ENCODE results near the gene AUNIP.
A peak's percentile ranks its signal among the peaks of the same experiment; 100 is the strongest.
"Not testable (repeated sequence)": the region's sequence is repeated elsewhere in the genome, so short reads cannot be mapped to it uniquely, and the experiment has no call there.

The AUNIP gene

DNA sequence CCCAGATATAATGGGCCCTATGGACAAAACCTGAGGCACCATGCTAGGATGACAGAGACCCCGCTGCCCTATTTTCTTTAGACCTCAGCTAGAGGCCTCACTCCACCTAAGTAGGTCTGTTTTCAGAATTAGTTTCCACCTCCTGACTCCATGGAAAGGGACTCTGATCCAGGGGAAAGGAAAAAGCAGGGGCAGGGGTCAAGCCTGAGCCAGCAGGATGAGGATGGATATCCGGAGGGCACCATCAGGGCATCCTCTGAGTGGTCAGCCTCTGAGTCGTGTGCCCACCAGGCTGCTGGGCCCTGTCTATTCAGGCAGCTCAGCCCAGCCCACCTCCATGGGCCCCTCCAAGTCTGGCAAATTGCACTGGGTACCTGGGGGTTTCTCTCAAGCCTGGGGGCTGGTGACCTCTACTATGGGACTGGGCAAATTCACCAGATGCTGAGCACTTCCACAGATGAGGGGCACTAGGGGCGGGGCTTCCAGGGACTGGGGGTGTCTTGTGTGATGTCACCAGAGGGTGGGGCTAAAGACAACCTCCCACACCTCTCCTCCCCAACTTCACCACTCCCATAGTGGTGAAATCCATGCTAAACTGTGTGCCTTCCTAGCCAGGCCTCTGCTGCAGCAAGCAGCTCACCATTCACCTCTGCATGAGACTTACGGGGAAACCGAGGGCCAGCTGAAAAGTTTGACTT lies 10.8 kb upstream of the AUNIP start:
- no peak for DNase-seq

GRCh38 chr1:25867210-25867991 lies 8.1 kb upstream of the AUNIP start:
- DNase-seq = no peak

- no peak for DNase-seq
Measured at GRCh38 chr1:25866288-25866687, 7.0 kb upstream of the AUNIP start.

- DNase-seq = no peak
Measured at GRCh38 chr1:25864434-25864833, 5.2 kb upstream of the AUNIP start.

DNA sequence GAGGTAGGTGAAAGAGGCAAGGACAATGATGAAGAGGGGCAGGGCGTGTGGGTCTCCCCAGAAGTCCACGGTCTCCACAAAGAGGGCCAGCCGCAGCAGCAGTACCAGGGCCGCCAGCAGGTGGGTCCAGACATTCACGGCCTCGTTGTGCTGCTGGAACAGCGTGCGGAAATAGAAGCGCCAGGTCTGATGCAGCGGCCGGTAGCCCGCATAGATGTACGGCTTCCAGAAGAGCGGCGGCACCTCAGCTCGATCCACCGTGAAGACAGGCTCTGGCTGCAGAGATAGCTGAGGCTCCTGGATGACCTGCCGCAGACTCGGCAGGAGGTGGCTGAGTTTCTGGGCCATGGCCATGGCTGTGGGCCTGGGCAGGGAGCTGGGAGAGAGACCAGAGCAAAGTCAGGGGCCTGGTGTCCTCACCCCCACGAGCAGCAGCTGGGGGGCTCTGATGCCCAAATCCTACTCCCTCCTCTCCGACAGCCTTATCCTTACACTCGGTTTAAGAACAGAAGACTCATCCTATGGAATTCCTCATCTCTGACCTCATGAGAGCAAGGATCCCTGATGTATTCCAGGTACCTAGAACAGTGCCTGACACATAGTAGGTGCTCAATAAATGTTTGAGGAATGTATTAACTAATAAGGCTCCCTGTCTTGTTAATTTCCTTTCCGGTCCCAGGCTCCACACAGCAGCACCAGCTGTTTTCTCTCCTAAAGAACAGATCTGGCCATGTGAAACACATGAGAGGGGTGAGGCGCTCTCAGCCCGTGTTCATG lies 4.4 kb upstream of the AUNIP start:
- DNase-seq = no peak

GRCh38 chr1:25862785-25863485 lies 3.7 kb upstream of the AUNIP start:
- DNase-seq = no peak

DNA sequence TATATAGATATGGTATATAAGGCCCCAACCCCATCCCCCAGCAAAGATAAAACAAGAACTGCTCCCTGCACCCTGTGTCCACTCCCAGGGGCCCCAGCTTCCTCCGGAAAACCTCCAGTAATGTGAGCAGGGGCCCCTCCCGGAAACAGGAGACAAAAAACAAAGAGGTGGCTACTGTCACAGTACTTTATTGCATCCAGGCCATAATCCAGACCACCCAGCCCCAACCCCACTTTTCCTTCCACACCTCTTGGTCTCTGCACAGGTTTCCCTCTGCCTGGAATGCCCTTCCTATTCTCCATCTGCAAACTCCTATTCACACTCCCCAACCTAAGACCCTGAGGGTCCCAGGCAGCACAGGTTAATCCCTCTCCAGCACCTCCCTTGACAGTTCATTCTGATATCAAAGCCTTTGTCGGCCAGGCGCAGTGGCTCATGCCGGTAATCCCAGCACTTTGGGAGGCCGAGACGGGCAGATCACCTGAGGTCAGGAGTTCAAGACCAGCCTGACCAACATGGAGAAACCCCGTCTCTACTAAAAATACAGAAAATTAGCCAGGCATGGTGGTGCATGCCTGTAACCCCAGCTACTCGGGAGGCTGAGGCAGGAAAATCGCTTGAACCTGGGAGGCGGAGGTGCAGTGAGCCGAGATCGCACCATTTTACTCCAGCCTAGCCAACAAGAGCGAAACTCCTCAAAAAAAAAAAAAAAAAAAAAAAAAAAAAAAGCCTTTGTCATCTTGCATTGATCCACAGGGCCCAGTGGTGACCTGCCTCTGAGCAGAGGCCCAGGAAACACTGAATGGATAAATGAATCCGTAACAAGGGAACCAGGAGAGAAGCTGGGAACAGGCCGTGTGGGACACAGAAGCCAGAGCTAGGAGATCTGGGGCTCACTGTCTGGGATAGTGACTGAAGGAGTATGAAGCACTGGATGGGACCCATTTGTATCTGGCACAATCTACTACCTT lies 2.3 kb upstream of the AUNIP start:
- peak in 1 of 51 donors; percentile 14 for DNase-seq

DNA sequence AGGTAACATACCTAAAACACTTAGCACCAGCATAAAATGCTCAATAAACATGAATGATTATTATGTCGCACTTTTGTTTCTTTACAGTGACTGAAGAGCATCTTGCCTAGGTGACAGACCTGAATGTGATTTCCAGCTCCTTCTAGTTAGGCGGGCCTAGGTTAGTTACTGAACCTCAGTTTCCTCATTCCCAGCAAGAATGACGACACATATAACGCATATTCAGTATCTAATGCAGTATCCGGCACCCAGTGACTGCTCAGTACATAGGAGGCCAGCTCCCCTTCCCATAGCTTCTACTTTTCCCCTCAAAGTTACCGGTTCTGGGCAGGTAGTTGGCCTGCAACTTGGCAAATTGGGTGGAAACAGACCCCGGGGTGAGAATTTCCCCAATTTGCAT lies 763 bp downstream of the AUNIP start:
- DNase-seq = no peak

GRCh38 chr1:25856856-25857255 lies 2.4 kb downstream of the AUNIP start:
- DNase-seq = no peak

DNA sequence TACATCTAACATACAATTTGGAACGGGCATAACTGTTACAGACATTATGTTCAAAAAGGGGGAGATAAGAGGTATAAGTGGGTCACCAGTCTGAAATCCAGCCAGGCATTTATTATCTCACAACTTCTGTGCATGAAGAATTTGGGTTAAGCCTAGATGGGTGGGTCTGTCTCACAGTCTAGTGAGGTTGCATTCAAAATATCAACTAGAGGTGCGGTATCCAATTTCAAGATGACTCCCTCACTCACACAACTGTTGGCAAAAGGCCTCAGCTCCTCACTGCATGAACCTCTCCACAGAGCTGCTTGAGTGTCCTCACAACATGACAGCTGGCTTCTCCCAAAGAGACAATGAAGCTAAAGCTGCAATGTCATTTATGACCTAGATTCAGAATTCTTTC lies 4.7 kb downstream of the AUNIP start:
- no peak for DNase-seq

GRCh38 chr1:25848531-25848930 lies 10.7 kb downstream of the AUNIP start:
- no peak for DNase-seq

DNA sequence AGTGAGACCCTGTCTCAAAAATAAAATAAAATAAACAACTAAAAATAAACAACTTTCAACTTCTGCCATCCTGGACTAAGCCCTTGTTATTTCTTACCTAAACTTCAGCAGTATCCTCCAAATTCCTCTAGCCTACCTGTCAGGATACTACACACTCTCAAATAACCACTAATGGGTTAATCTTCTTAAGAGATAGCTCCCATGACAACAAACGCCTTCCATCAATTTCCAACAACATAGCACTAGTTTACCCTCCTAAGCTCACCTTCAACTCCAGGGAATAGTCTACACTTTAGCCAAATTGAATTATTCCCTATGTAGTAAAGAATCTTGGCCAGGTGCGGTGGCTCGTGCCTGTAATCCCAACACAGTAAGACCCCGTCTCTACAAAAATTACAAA lies 11.3 kb downstream of the AUNIP start:
- no peak for DNase-seq

GRCh38 chr1:25845664-25846063 lies 13.6 kb downstream of the AUNIP start:
- no peak for DNase-seq

- no peak for DNase-seq
Measured at GRCh38 chr1:25844536-25845337, 14.5 kb downstream of the AUNIP start.

DNA sequence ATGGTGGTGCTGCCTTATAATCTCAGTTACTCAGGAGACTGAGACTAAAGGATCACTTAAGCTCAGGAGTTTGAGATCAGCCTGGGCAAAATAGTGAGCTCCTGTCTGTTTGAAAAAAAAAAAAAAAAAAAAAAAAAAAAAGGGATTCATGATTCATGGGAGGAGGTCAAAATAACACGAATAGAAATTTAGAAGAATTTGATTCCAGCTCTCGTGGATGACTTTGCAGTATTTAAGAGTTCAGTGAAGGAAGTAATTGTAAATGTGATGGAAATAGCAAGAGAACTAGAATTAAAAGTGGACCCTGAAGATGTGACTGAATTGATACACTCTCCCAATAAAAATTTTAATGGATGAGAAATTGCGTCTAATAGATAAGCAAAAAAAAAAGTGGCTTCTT lies 15.8 kb downstream of the AUNIP start:
- DNase-seq = no peak

DNA sequence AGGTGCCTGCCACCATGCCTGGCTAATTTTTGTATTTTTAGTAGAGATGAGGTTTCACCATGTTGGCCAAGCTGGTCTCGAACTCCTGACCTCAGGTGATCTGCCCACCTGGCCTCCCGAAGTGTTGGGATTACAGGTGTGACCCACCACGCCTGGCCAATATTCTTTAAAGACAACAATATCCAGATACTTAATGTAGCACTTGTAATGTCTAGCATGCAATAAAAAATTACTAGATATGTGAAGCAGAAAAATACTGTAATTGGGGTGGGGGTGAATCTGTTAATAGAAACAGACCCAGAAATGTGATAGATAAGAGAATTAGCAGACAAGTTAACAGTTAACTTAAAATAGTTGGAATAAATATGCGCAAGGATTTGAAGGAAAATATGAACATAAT lies 19.4 kb downstream of the AUNIP start:
- DNase-seq = not testable (repeated sequence)

DNA sequence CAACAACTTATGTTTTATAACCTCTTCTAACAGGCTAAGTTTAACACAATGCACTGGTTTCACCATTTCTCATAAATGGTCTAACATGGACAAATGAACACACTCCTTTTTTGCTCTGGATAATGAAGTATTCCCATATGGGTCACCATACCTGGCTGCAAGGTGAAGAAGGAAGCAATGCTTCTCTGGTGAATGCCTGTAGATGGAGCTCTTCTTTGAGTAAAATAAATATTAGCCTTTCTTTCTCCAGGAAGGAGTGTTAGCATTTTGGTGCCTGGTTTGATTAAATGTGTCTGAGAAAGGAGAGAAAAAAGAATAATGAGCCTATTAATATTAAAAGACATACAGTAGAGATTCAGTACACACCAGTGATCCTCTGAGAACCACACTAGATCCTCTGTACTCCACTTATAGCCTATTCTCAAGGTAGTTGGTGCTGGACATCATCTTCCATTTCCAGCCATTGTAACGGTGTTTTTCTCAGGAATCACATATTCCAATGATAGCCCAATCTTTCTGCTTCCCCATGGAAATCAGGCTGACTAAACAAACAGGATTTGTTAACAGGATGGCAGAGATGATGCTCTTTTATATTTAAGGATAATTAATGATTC lies 21.9 kb downstream of the AUNIP start:
- DNase-seq = no peak

DNA sequence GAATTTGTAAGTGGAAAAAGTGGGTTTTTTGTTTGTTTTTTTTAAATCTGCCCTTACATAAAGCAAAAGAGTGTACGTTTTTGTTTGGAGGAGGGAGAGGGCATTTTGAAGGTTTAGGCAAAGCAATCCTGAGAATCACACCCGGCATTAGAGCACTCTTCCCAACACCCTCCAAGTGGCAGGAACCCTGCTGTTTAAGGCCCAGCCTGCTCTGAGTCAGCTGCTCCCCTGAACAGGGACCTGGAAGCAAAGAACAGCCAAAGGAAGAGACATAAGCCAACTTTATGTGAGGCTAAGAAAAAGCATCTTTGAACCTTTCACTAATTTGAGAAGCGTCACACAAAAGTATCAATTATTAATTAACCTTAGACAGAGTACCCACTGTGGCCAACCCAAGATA lies 22.6 kb downstream of the AUNIP start:
- no peak for DNase-seq

GRCh38 chr1:25834894-25835293 lies 24.4 kb downstream of the AUNIP start:
- no peak for DNase-seq

All from hypothalamus (tissue), 51 donors.